GM19372 (cell line): ENCODE data around the gene ITGAV.

Experiments
- ATAC-seq: cut with Tn5 transposase; IDR thresholded peaks from one replicate; pipeline ENCODE4 v1.9.1; 2021; ENCODE audit warnings: mild to moderate bottlenecking, low read depth, moderate library complexity; ENCODE audit not compliant: unreplicated experiment

Gene ITGAV

GRCh38 chr2:186659383-186659782 is 69.5 kb downstream of the ITGAV start:
- no peak for ATAC-seq

- ATAC-seq: no peak
These were observed 74.7 kb downstream of the ITGAV start for GRCh38 chr2:186664385-186665043.

GRCh38 chr2:186669146-186669545 is 79.3 kb downstream of the ITGAV start:
- ATAC-seq: no peak

- ATAC-seq: no peak
These were observed 81.0 kb downstream of the ITGAV start for GRCh38 chr2:186670831-186671230.

GRCh38 chr2:186675380-186675779 is 85.5 kb downstream of the ITGAV start:
- no peak for ATAC-seq

GRCh38 chr2:186683341-186683740 is 93.5 kb downstream of the ITGAV start:
- ATAC-seq: no peak

- ATAC-seq: no peak
These were observed 98.0 kb downstream of the ITGAV start for GRCh38 chr2:186687807-186688211.

- no peak for ATAC-seq
These were observed 99.0 kb downstream of the ITGAV start for GRCh38 chr2:186688813-186689212.

- no peak for ATAC-seq
These were observed 100.9 kb downstream of the ITGAV start for GRCh38 chr2:186690786-186691185.

GRCh38 chr2:186691231-186691630 is 101.4 kb downstream of the ITGAV start:
- no peak for ATAC-seq

- no peak for ATAC-seq
These were observed 102.0 kb downstream of the ITGAV start for GRCh38 chr2:186691900-186692299.

- no peak for ATAC-seq
These were observed 103.6 kb downstream of the ITGAV start for GRCh38 chr2:186693446-186693832.

GRCh38 chr2:186695081-186695756 is 105.4 kb downstream of the ITGAV start:
- no peak for ATAC-seq

GRCh38 chr2:186696290-186696689 is 106.4 kb downstream of the ITGAV start:
- ATAC-seq: no peak

GRCh38 chr2:186696804-186697203 is 106.9 kb downstream of the ITGAV start:
- no peak for ATAC-seq

GRCh38 chr2:186697536-186697935 is 107.7 kb downstream of the ITGAV start:
- ATAC-seq: no peak

- no peak for ATAC-seq
These were observed 109.9 kb downstream of the ITGAV start for GRCh38 chr2:186699742-186700141.

- ATAC-seq: no peak
These were observed 112.2 kb downstream of the ITGAV start for GRCh38 chr2:186702006-186702405.

- no peak for ATAC-seq
These were observed 112.6 kb downstream of the ITGAV start for GRCh38 chr2:186702501-186702900.

GRCh38 chr2:186704897-186705296 is 115.0 kb downstream of the ITGAV start:
- ATAC-seq: no peak

- no peak for ATAC-seq
These were observed 119.9 kb downstream of the ITGAV start for GRCh38 chr2:186709529-186710450.
